Measurements from ENCODE around the gene TNPO2.
A peak's percentile ranks its signal among the peaks of the same experiment; 100 is the strongest.

Gene TNPO2

GRCh38 chr19:12723641-12724426, at the start of gene TNPO2:
TNPO2 (minus strand) TSS chr19:12723932; CDS start chr19:12720977, 2,955 bp downstream.
- DNase-seq: peak; percentile 87

GRCh38 chr19:12772323-12772722, 48.6 kb upstream of the TNPO2 start:
- DNase-seq: no peak

GRCh38 chr19:12770922-12771321, 47.2 kb upstream of the TNPO2 start:
- no peak for DNase-seq

- peak; percentile 78 for DNase-seq
These were observed 46.0 kb upstream of the TNPO2 start for GRCh38 chr19:12769689-12770088.

GRCh38 chr19:12767666-12768065, 43.9 kb upstream of the TNPO2 start:
- DNase-seq: no peak

- no peak for DNase-seq
These were observed 43.4 kb upstream of the TNPO2 start for GRCh38 chr19:12767150-12767549.

- DNase-seq: peak; percentile 82
These were observed 42.4 kb upstream of the TNPO2 start for GRCh38 chr19:12766051-12766521.

- DNase-seq: no peak
These were observed 41.0 kb upstream of the TNPO2 start for GRCh38 chr19:12764698-12765097.

GRCh38 chr19:12763100-12763499, 39.4 kb upstream of the TNPO2 start:
- DNase-seq: no peak

- no peak for DNase-seq
These were observed 36.0 kb upstream of the TNPO2 start for GRCh38 chr19:12759686-12760085.

- DNase-seq: peak; percentile 79
These were observed 34.0 kb upstream of the TNPO2 start for GRCh38 chr19:12757544-12758274.

- DNase-seq: no peak
These were observed 32.6 kb upstream of the TNPO2 start for GRCh38 chr19:12756150-12756883.

GRCh38 chr19:12754465-12755196, 30.9 kb upstream of the TNPO2 start:
- no peak for DNase-seq

GRCh38 chr19:12752056-12752781, 28.5 kb upstream of the TNPO2 start:
- DNase-seq: no peak

- no peak for DNase-seq
These were observed 27.9 kb upstream of the TNPO2 start, which contains the start of gene BEST2 for GRCh38 chr19:12751635-12752034. BEST2 (plus strand) TSS chr19:12751791; CDS start chr19:12752593, 802 bp downstream.

GRCh38 chr19:12750851-12751250, 27.1 kb upstream of the TNPO2 start:
- DNase-seq: no peak

- no peak for DNase-seq
These were observed 26.3 kb upstream of the TNPO2 start for GRCh38 chr19:12749938-12750521.

- no peak for DNase-seq
These were observed 24.8 kb upstream of the TNPO2 start for GRCh38 chr19:12748489-12748888.

GRCh38 chr19:12745166-12745897, 21.6 kb upstream of the TNPO2 start:
- no peak for DNase-seq

GRCh38 chr19:12737835-12738351, 14.2 kb upstream of the TNPO2 start:
- DNase-seq: no peak
